Rectal smooth muscle tissue (tissue), 1 donor: ENCODE measurements around the gene MYH10.

Experiments used
- H3K27ac ChIP-seq: one replicate; pipeline ENCODE4 v1.7.0; 2013; ENCODE audit warnings: low read depth, low read length, inconsistent platforms
- H3K27me3 ChIP-seq: one replicate; pipeline ENCODE4 v1.7.0; 2013; ENCODE audit warnings: low read length; ENCODE audit not compliant: control insufficient read depth, insufficient read depth
- H3K36me3 ChIP-seq: one replicate; pipeline ENCODE4 v1.7.0; 2013; ENCODE audit warnings: low read length; ENCODE audit not compliant: control insufficient read depth, insufficient read depth
- H3K4me1 ChIP-seq: one replicate; pipeline ENCODE4 v1.7.0; 2013; ENCODE audit warnings: low read length; ENCODE audit not compliant: control insufficient read depth, insufficient read depth
- H3K4me3 ChIP-seq: one replicate; pipeline ENCODE4 v1.7.0; 2013; ENCODE audit warnings: low read length
- H3K9ac ChIP-seq: one replicate; pipeline ENCODE4 v1.7.0; 2013; ENCODE audit warnings: low read length

MYH10 gene

GRCh38 chr17:8518326-8518725 is 112.2 kb downstream of the MYH10 start:
- H3K27me3 ChIP-seq: no peaks in the 10 kb centered on the region
- peaks cover 4% of the 10 kb centered on the region for H3K36me3 ChIP-seq
- H3K4me1 ChIP-seq: no peaks in the 10 kb centered on the region
- H3K9ac ChIP-seq: no peak overlapping the region
- no peak overlapping the region for H3K27ac ChIP-seq
- H3K4me3 ChIP-seq: no peak overlapping the region

GRCh38 chr17:8514801-8515200 is 115.7 kb downstream of the MYH10 start:
- Histone ChIP-seq H3K9ac (no peak overlapping the region), H3K4me1 (no peaks in the 10 kb centered on the region), H3K27ac (no peak overlapping the region), H3K4me3 (no peak overlapping the region), H3K36me3 (peaks cover 4% of the 10 kb centered on the region), H3K27me3 (no peaks in the 10 kb centered on the region)

GRCh38 chr17:8506145-8506544 is 124.4 kb downstream of the MYH10 start:
- Histone ChIP-seq H3K27me3 (no peaks in the 10 kb centered on the region), H3K4me3 (no peak overlapping the region), H3K9ac (no peak overlapping the region), H3K36me3 (no peaks in the 10 kb centered on the region), H3K4me1 (no peaks in the 10 kb centered on the region), H3K27ac (no peak overlapping the region)

GRCh38 chr17:8504460-8505207 is 125.9 kb downstream of the MYH10 start:
- no peaks in the 10 kb centered on the region for H3K36me3 ChIP-seq

GRCh38 chr17:8503807-8504206 is 126.7 kb downstream of the MYH10 start:
- no peaks in the 10 kb centered on the region for H3K4me1 ChIP-seq
- no peak overlapping the region for H3K27ac ChIP-seq
- no peak overlapping the region for H3K9ac ChIP-seq
- no peaks in the 10 kb centered on the region for H3K27me3 ChIP-seq
- no peak overlapping the region for H3K4me3 ChIP-seq
- no peaks in the 10 kb centered on the region for H3K36me3 ChIP-seq

More at GRCh38 chr17:8504460-8505207, 125.9 kb downstream of the MYH10 start:
- H3K4me1 ChIP-seq: no peaks in the 10 kb centered on the region
- no peak overlapping the region for H3K4me3 ChIP-seq
- H3K27me3 ChIP-seq: no peaks in the 10 kb centered on the region
- no peak overlapping the region for H3K9ac ChIP-seq
- no peak overlapping the region for H3K27ac ChIP-seq

GRCh38 chr17:8503368-8503767 is 127.2 kb downstream of the MYH10 start:
- Histone ChIP-seq H3K9ac (no peak overlapping the region), H3K4me1 (no peaks in the 10 kb centered on the region), H3K36me3 (no peaks in the 10 kb centered on the region), H3K27ac (no peak overlapping the region), H3K4me3 (no peak overlapping the region), H3K27me3 (no peaks in the 10 kb centered on the region)

- Histone ChIP-seq H3K36me3 (no peaks in the 10 kb centered on the region), H3K27ac (no peak overlapping the region), H3K4me3 (no peak overlapping the region), H3K27me3 (no peaks in the 10 kb centered on the region), H3K9ac (no peak overlapping the region), H3K4me1 (no peaks in the 10 kb centered on the region)
These were observed 128.4 kb downstream of the MYH10 start for GRCh38 chr17:8502126-8502525.

- H3K4me3 ChIP-seq: no peak overlapping the region
- H3K9ac ChIP-seq: no peak overlapping the region
- H3K27me3 ChIP-seq: no peaks in the 10 kb centered on the region
- no peaks in the 10 kb centered on the region for H3K4me1 ChIP-seq
- H3K27ac ChIP-seq: no peak overlapping the region
- peaks cover 3% of the 10 kb centered on the region for H3K36me3 ChIP-seq
These were observed 129.9 kb downstream of the MYH10 start for GRCh38 chr17:8500609-8501008.

GRCh38 chr17:8499614-8500013 is 130.9 kb downstream of the MYH10 start:
- H3K36me3 ChIP-seq: peaks cover 3% of the 10 kb centered on the region
- H3K4me1 ChIP-seq: no peaks in the 10 kb centered on the region
- no peaks in the 10 kb centered on the region for H3K27me3 ChIP-seq
- H3K4me3 ChIP-seq: no peak overlapping the region
- H3K9ac ChIP-seq: no peak overlapping the region
- no peak overlapping the region for H3K27ac ChIP-seq

- H3K27me3 ChIP-seq: no peaks in the 10 kb centered on the region
- H3K9ac ChIP-seq: no peak overlapping the region
- no peaks in the 10 kb centered on the region for H3K4me1 ChIP-seq
- H3K27ac ChIP-seq: no peak overlapping the region
- peaks cover 3% of the 10 kb centered on the region for H3K36me3 ChIP-seq
- no peak overlapping the region for H3K4me3 ChIP-seq
These were observed 131.4 kb downstream of the MYH10 start for GRCh38 chr17:8499171-8499570.

GRCh38 chr17:8496081-8496480 is 134.4 kb downstream of the MYH10 start:
- Histone ChIP-seq H3K36me3 (peaks cover 8% of the 10 kb centered on the region), H3K27me3 (no peaks in the 10 kb centered on the region), H3K9ac (no peak overlapping the region), H3K4me3 (no peak overlapping the region), H3K27ac (no peak overlapping the region), H3K4me1 (no peaks in the 10 kb centered on the region)

GRCh38 chr17:8494506-8495111 is 135.9 kb downstream of the MYH10 start:
- no peak overlapping the region for H3K27ac ChIP-seq
- H3K36me3 ChIP-seq: peaks cover 8% of the 10 kb centered on the region
- no peaks in the 10 kb centered on the region for H3K27me3 ChIP-seq
- no peak overlapping the region for H3K9ac ChIP-seq
- H3K4me1 ChIP-seq: no peaks in the 10 kb centered on the region
- H3K4me3 ChIP-seq: no peak overlapping the region

GRCh38 chr17:8494021-8494420 is 136.5 kb downstream of the MYH10 start:
- no peak overlapping the region for H3K4me3 ChIP-seq
- H3K4me1 ChIP-seq: no peaks in the 10 kb centered on the region
- H3K9ac ChIP-seq: no peak overlapping the region
- no peak overlapping the region for H3K27ac ChIP-seq
- no peaks in the 10 kb centered on the region for H3K27me3 ChIP-seq
- peaks cover 8% of the 10 kb centered on the region for H3K36me3 ChIP-seq
